ENCODE data around the gene MRTFB. TPM values are rescaled to one million over a fixed set of nuclear protein-coding genes. Genes with fewer than 3 reads are reported as not detected.

The MRTFB gene
- total and polyA plus RNA-seq, 2 of the 13 experiments (the other 11 are each of a cell fraction or from before 2014, with no cell fraction given) = 11.4 to 14.0 TPM

DNA sequence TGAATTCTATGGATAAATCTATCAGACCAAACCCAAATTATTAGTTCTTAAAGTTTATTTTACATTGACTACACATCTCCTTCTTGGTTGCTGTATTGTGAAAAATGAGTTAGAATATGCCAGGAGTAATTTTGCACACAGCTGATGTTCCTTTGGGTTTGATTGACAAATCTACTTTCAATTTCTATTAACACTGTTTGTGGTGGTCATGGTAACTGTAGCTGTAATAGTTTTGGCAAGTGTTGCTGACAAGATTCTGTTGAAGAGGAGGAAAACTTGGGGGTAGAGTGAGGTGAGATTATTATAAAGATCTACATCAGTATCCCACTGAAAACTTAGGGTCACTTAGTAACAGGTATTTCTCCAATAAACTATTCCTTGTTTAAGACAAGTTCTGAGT, 30.3 kb downstream of the MRTFB start:
- Histone ChIP-seq H3K9ac (ENCODE audit: insufficient read depth, low read depth, low read length) (no peak overlapping the region), H3K9me3 (ENCODE audit: low read length) (no peaks in the 10 kb centered on the region), H3K4me2 (ENCODE audit: low read depth, low read length) (no peak overlapping the region), H3K79me2 (ENCODE audit: insufficient read depth, low read length) (peaks cover 58% of the 10 kb centered on the region), H3K4me1 (ENCODE audit: insufficient read depth, low read length) (peaks cover 75% of the 10 kb centered on the region), H3K36me3 (replicated peaks in 1 of 2; ENCODE audit: control insufficient read depth in 1 of 2, insufficient read depth in 2 of 2, low read length in 2 of 2) (no peaks in the 10 kb centered on the region), H2AFZ (ENCODE audit: low read length) (no peak overlapping the region), H3K27me3 (ENCODE audit: control insufficient read depth in 1 of 2, insufficient read depth in 2 of 2, low read length in 2 of 2) (no peaks in the 10 kb centered on the region), H3K27ac (ENCODE audit: extremely low read length, insufficient read depth, low read length) (no peak overlapping the region), H4K20me1 (ENCODE audit: insufficient read depth, low read length) (no peaks in the 10 kb centered on the region), H3K4me3 (replicated peaks in 1 of 3; ENCODE audit: insufficient read depth in 1 of 3, low read depth in 2 of 3, low read length in 3 of 3) (no peak overlapping the region)
- DNase-seq (ENCODE audit: low spot score) (no peak), FAIRE-seq (no peak), ATAC-seq (no peak)
- TSS peak; percentile 11 for BruUV-seq (replicated peaks)
- TF ChIP-seq ZNF430 (CRISPR knock-in tag; IDR thresholded peaks at IDR 0.05) = no peak
- TF ChIP-seq, protein P1, sequence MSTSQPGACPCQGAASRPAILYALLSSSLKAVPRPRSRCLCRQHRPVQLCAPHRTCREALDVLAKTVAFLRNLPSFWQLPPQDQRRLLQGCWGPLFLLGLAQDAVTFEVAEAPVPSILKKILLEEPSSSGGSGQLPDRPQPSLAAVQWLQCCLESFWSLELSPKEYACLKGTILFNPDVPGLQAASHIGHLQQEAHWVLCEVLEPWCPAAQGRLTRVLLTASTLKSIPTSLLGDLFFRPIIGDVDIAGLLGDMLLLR (CRISPR knock-in tag; IDR thresholded peaks at IDR 0.05) = no peak
- no peak for TF ChIP-seq ZNF510 (CRISPR knock-in tag; IDR thresholded peaks at IDR 0.05; ENCODE audit: low read depth)
- no peak for TF ChIP-seq XBP1 (CRISPR knock-in tag; IDR thresholded peaks at IDR 0.05)
- no peak for TF ChIP-seq KAT2B (IDR thresholded peaks at IDR 0.05; ENCODE audit: borderline replicate concordance, low read depth, low read length)
- TF ChIP-seq, protein P2, sequence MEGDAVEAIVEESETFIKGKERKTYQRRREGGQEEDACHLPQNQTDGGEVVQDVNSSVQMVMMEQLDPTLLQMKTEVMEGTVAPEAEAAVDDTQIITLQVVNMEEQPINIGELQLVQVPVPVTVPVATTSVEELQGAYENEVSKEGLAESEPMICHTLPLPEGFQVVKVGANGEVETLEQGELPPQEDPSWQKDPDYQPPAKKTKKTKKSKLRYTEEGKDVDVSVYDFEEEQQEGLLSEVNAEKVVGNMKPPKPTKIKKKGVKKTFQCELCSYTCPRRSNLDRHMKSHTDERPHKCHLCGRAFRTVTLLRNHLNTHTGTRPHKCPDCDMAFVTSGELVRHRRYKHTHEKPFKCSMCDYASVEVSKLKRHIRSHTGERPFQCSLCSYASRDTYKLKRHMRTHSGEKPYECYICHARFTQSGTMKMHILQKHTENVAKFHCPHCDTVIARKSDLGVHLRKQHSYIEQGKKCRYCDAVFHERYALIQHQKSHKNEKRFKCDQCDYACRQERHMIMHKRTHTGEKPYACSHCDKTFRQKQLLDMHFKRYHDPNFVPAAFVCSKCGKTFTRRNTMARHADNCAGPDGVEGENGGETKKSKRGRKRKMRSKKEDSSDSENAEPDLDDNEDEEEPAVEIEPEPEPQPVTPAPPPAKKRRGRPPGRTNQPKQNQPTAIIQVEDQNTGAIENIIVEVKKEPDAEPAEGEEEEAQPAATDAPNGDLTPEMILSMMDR (CRISPR knock-in tag; IDR thresholded peaks at IDR 0.05) = no peak
- TF ChIP-seq ZNF790 (CRISPR knock-in tag; IDR thresholded peaks at IDR 0.05; ENCODE audit: borderline replicate concordance) = no peak
- TF ChIP-seq, protein P3, sequence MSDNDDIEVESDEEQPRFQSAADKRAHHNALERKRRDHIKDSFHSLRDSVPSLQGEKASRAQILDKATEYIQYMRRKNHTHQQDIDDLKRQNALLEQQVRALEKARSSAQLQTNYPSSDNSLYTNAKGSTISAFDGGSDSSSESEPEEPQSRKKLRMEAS (IDR thresholded peaks at IDR 0.05) = no peak
- no peak for TF ChIP-seq ARNT2 (CRISPR knock-in tag; IDR thresholded peaks at IDR 0.05; ENCODE audit: low read depth)
- TF ChIP-seq NR2C2 (CRISPR knock-in tag; IDR thresholded peaks at IDR 0.05; ENCODE audit: borderline replicate concordance) = no peak
- no peak for TF ChIP-seq HDAC1 (CRISPR knock-in tag; IDR thresholded peaks at IDR 0.05)
- POLR2A ChIA-PET = interaction anchor here (1.1 kb wide), 1 partner anchor 11 kb away, joined by 3 read pairs; no protein-coding TSS in a partner anchor
- in situ Hi-C loops (cut with HindIII; ENCODE audit: extremely low pct_ligation_motif_present, low pct_unique_long_range_greater_than_20kb) (no loop called here), intact Hi-C loops (cut with micrococcal nuclease; ENCODE audit: unreplicated experiment) (no loop called here)
- CTCF ChIA-PET (ENCODE audit: low intra/inter-chr PET ratio, low total read pairs) = no interaction called here

All from HepG2 (cell line).